HUES6 (cell line): ENCODE measurements around the gene RAD23A.

ENCODE experiments used
- H3K27ac ChIP-seq: 2 replicates; pipeline ENCODE4 v1.7.0; 2013; ENCODE audit warnings: low read depth, mild to moderate bottlenecking, low read length, inconsistent platforms
- H3K27me3 ChIP-seq: 2 replicates; pipeline ENCODE4 v1.6.1; 2013; ENCODE audit warnings: low read length; ENCODE audit not compliant: control insufficient read depth, insufficient read depth
- H3K36me3 ChIP-seq: 2 replicates; pipeline ENCODE4 v1.6.1; 2013; ENCODE audit warnings: low read length; ENCODE audit not compliant: control insufficient read depth, insufficient read depth
- H3K4me1 ChIP-seq: 2 replicates; pipeline ENCODE4 v1.6.1; 2013; ENCODE audit warnings: low read length; ENCODE audit not compliant: control insufficient read depth, insufficient read depth
- H3K4me3 ChIP-seq: 2 replicates; pipeline ENCODE4 v1.5.1; 2013; ENCODE audit warnings: low read depth, low read length
- H3K9ac ChIP-seq: one replicate; pipeline ENCODE4 v1.6.1; 2013; ENCODE audit warnings: mild to moderate bottlenecking, low read length
- H3K9me3 ChIP-seq: 2 replicates; pipeline ENCODE4 v1.6.1; 2013; ENCODE audit warnings: low read depth, low read length; ENCODE audit not compliant: control insufficient read depth, insufficient read depth

Gene RAD23A

GRCh38 chr19:12990431-12990830 lies 44.8 kb downstream of the RAD23A start:
- H3K9ac ChIP-seq, result no peak overlapping the region
- no peaks in the 10 kb centered on the region for H3K36me3 ChIP-seq
- H3K27me3 ChIP-seq, result peaks cover 88% of the 10 kb centered on the region
- no peak overlapping the region for H3K4me3 ChIP-seq
- H3K4me1 ChIP-seq, result peaks cover 4% of the 10 kb centered on the region; the same call in 1 of the 2 replicates
- no peaks in the 10 kb centered on the region for H3K9me3 ChIP-seq
- no peak overlapping the region for H3K27ac ChIP-seq

GRCh38 chr19:12990853-12991252 lies 45.2 kb downstream of the RAD23A start:
- Histone ChIP-seq H3K27ac (no peak overlapping the region), H3K36me3 (no peaks in the 10 kb centered on the region), H3K27me3 (peaks cover 85% of the 10 kb centered on the region), H3K9me3 (no peaks in the 10 kb centered on the region), H3K4me3 (no peak overlapping the region), H3K4me1 (no peaks in the 10 kb centered on the region), H3K9ac (no peak overlapping the region)

DNA sequence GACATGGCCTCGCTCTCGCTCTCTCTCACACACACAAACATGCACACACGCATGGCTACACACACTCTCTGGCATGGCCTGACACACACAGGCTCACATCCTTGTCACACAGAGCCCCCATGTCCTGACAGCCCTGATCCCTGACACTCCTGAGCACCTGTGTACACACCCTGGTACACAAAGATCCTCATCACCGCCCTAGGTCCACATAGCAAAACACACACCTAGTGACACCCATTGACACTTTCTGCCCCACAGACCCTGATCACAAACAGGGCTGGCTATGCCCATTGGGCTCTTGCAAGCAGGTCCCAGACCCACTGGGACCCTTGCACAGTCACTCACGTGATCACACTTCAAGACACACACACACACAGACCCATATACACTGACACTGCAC lies 45.6 kb downstream of the RAD23A start:
- H3K9ac ChIP-seq, result no peak overlapping the region
- H3K4me3 ChIP-seq, result no peak overlapping the region
- H3K9me3 ChIP-seq, result no peaks in the 10 kb centered on the region
- H3K36me3 ChIP-seq, result no peaks in the 10 kb centered on the region
- H3K27ac ChIP-seq, result no peak overlapping the region
- H3K4me1 ChIP-seq, result peaks cover 3% of the 10 kb centered on the region; the same call in 1 of the 2 replicates
- peaks cover 86% of the 10 kb centered on the region for H3K27me3 ChIP-seq

DNA sequence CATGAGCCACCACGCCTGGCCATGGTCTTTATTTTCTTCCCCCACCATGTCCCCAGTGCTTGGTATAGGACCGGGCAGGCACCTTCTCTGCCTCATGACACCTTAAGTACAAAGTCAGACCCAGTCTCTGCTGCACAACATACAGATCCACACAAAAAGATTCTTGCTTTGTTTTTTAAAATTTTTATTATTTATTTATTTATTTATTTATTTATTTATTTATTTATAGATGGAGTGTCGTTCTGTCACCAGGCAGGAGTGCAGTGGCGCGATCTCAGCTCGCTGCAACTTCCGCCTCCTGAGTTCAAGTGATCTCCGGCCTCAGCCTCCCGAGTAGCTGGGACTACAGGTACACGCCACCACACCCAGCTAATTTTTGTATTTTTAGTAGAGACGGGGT lies 47.1 kb downstream of the RAD23A start:
- Histone ChIP-seq H3K4me1 (peaks cover 3% of the 10 kb centered on the region; the same call in 1 of the 2 replicates), H3K27me3 (peaks cover 88% of the 10 kb centered on the region)

DNA sequence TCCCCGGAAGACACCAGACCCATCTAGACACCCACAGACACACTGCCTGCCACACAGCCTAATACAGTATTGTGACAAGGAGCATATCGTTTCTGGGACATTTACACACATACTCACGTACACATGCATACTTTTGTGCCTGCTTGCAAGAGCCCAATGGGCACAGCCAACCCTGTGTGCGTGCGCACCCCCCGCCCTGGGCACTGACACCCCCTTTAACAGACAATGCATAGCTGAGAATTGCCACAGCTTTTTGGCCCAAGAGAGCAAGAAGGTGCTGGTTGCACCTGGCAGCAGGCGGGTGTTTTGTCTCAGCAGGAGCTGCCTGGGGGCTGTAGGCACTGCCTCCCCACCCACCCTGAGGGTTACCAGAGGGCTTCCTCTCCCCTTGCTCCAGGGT lies 47.9 kb downstream of the RAD23A start:
- Histone ChIP-seq H3K9me3 (no peaks in the 10 kb centered on the region), H3K4me1 (peaks cover 3% of the 10 kb centered on the region; the same call in 1 of the 2 replicates), H3K27ac (no peak overlapping the region), H3K36me3 (no peaks in the 10 kb centered on the region), H3K9ac (no peak overlapping the region), H3K4me3 (no peak overlapping the region), H3K27me3 (peaks cover 88% of the 10 kb centered on the region)

More for the DNA sequence above, 47.1 kb downstream of the RAD23A start:
- Histone ChIP-seq H3K36me3 (no peaks in the 10 kb centered on the region), H3K27ac (no peak overlapping the region), H3K9ac (no peak overlapping the region), H3K4me3 (no peak overlapping the region), H3K9me3 (no peaks in the 10 kb centered on the region)

GRCh38 chr19:12994701-12995595 lies 49.3 kb downstream of the RAD23A start, which contains the start of gene NFIX:
TSS of gene NFIX (plus strand) at chr19:12995475. CDS start at chr19:12995838, 363 bp downstream.
- peaks cover 90% of the 10 kb centered on the region for H3K27me3 ChIP-seq

DNA sequence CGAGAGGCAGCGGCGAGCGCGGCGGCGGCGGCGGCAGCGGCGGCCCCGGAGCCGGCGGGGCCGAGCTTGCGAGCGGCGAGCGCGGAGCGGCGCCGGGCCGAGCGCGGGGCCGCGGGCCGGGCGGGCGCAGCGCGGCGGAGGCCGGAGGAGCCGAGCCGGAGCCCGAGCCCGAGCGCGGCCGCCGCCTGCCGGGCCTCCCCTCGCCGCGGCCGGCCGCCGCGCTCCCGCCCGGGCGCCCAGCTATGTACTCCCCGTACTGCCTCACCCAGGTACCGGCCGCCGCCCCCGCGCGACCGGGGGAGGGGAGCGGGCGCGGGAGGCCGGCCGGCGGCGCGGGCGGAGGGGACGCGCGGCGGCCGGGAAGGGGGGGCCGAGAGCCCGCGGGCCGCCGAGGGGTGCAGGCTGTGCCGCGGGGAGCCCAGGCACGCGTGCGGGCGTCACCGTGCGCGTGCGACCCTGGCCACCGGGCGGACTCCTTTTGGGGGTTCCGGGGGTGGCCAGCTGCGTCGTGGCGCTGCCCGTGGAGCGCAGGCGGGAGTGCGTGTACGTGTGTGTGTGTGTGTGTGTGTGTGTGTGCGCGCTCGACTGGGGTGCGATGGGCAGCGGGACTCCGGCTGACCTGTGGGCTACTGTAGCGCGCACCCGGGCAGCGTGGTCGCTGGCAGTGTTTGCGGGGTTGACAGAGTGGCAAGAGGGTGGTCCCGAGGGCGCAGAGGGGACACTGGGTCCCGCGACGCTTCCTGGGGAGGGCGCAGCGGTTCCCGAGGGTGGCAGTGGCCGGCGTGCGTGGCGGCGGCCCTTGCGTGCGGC lies 50.1 kb downstream of the RAD23A start:
- Histone ChIP-seq H3K9ac (no peak overlapping the region), H3K27me3 (peaks cover 92% of the 10 kb centered on the region), H3K4me3 (peak overlapping the region; percentile 55), H3K27ac (no peak overlapping the region), H3K4me1 (peaks cover 3% of the 10 kb centered on the region; the same call in 1 of the 2 replicates), H3K9me3 (no peaks in the 10 kb centered on the region), H3K36me3 (no peaks in the 10 kb centered on the region)

More at GRCh38 chr19:12994701-12995595, 49.3 kb downstream of the RAD23A start, which contains the start of gene NFIX:
- H3K9me3 ChIP-seq, result no peaks in the 10 kb centered on the region
- no peak within 1 kb of the TSS for H3K27ac ChIP-seq
- H3K4me1 ChIP-seq, result peaks cover 3% of the 10 kb centered on the region; the same call in 1 of the 2 replicates
- H3K9ac ChIP-seq, result no peak within 1 kb of the TSS
- H3K36me3 ChIP-seq, result no peaks in the 10 kb centered on the region
- H3K4me3 ChIP-seq, result peak within 1 kb of the TSS; percentile 55

- Histone ChIP-seq H3K27ac (no peak overlapping the region), H3K4me1 (peaks cover 3% of the 10 kb centered on the region; the same call in 1 of the 2 replicates), H3K36me3 (no peaks in the 10 kb centered on the region), H3K4me3 (peak overlapping the region; percentile 55), H3K27me3 (peaks cover 92% of the 10 kb centered on the region), H3K9ac (no peak overlapping the region), H3K9me3 (no peaks in the 10 kb centered on the region)
These were observed 50.9 kb downstream of the RAD23A start for GRCh38 chr19:12996406-12997094.

- no peak overlapping the region for H3K9ac ChIP-seq
- H3K27me3 ChIP-seq, result peaks cover 90% of the 10 kb centered on the region
- H3K36me3 ChIP-seq, result no peaks in the 10 kb centered on the region
- no peaks in the 10 kb centered on the region for H3K9me3 ChIP-seq
- no peak overlapping the region for H3K27ac ChIP-seq
- H3K4me1 ChIP-seq, result peaks cover 3% of the 10 kb centered on the region; the same call in 1 of the 2 replicates
- no peak overlapping the region for H3K4me3 ChIP-seq
These were observed 51.7 kb downstream of the RAD23A start for GRCh38 chr19:12997179-12997966.
